ENCODE measurements around the gene FNDC3B.

DNA sequence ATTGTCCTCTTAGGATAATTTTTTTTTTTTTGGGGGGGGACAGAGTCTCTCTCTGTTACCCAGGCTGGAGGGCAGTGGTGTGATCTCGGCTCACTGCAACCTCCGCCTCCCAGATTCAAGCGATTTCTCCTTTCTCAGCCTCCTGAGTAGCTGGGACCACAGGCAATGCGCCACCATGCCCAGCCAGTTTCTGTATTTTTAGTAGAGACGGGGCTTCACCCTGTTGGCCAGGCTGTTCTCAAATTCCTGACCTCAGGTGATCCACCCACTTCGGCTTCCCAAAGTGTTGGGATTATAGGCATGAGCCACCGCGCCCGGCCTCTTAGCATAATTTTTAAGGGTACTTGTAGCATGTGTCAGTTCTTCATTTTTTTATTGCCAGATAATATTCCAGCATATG is 122.6 kb downstream of the FNDC3B start:
- TF ChIP-seq, protein P1, sequence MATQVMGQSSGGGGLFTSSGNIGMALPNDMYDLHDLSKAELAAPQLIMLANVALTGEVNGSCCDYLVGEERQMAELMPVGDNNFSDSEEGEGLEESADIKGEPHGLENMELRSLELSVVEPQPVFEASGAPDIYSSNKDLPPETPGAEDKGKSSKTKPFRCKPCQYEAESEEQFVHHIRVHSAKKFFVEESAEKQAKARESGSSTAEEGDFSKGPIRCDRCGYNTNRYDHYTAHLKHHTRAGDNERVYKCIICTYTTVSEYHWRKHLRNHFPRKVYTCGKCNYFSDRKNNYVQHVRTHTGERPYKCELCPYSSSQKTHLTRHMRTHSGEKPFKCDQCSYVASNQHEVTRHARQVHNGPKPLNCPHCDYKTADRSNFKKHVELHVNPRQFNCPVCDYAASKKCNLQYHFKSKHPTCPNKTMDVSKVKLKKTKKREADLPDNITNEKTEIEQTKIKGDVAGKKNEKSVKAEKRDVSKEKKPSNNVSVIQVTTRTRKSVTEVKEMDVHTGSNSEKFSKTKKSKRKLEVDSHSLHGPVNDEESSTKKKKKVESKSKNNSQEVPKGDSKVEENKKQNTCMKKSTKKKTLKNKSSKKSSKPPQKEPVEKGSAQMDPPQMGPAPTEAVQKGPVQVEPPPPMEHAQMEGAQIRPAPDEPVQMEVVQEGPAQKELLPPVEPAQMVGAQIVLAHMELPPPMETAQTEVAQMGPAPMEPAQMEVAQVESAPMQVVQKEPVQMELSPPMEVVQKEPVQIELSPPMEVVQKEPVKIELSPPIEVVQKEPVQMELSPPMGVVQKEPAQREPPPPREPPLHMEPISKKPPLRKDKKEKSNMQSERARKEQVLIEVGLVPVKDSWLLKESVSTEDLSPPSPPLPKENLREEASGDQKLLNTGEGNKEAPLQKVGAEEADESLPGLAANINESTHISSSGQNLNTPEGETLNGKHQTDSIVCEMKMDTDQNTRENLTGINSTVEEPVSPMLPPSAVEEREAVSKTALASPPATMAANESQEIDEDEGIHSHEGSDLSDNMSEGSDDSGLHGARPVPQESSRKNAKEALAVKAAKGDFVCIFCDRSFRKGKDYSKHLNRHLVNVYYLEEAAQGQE (IDR thresholded peaks at IDR 0.05; ENCODE audit: low read depth): no peak
- TF ChIP-seq USF1 (IDR thresholded peaks at IDR 0.05): no peak
- no peak for TF ChIP-seq RAD21 (IDR thresholded peaks at IDR 0.05; ENCODE audit: low read depth)
- TF ChIP-seq MAX (IDR thresholded peaks at IDR 0.05): no peak
- no peak for TF ChIP-seq TAF1 (IDR thresholded peaks at IDR 0.05; ENCODE audit: low read depth)
- no peak for TF ChIP-seq CREB1 (IDR thresholded peaks at IDR 0.05; ENCODE audit: low read depth)
- TF ChIP-seq ZBTB7A (IDR thresholded peaks at IDR 0.05; ENCODE audit: low read depth): no peak
- TF ChIP-seq YY1 (IDR thresholded peaks at IDR 0.05; ENCODE audit: low read depth): no peak
- no peak for TF ChIP-seq EGR1 (IDR thresholded peaks at IDR 0.05)
- TF ChIP-seq EP300 (IDR thresholded peaks at IDR 0.05; ENCODE audit: borderline replicate concordance): no peak
- no peak for TF ChIP-seq CEBPB (IDR thresholded peaks at IDR 0.05)
- TF ChIP-seq TEAD4 (IDR thresholded peaks at IDR 0.05): no peak
- TF ChIP-seq FOXM1 (IDR thresholded peaks at IDR 0.05; ENCODE audit: borderline replicate concordance, low read depth): no peak
- no peak for TF ChIP-seq NFIC (IDR thresholded peaks at IDR 0.05)

Data from Ishikawa (cell line).